Fibroblast of skin of abdomen (primary cell): Measurements from ENCODE around the gene HMOX1.
A peak's percentile ranks its signal among the peaks of the same experiment; 100 is the strongest.

Experiments
- DNase-seq: peaks from one replicate; pipeline ENCODE4 v3.0.0-alpha.2; 2013

Gene HMOX1

DNA sequence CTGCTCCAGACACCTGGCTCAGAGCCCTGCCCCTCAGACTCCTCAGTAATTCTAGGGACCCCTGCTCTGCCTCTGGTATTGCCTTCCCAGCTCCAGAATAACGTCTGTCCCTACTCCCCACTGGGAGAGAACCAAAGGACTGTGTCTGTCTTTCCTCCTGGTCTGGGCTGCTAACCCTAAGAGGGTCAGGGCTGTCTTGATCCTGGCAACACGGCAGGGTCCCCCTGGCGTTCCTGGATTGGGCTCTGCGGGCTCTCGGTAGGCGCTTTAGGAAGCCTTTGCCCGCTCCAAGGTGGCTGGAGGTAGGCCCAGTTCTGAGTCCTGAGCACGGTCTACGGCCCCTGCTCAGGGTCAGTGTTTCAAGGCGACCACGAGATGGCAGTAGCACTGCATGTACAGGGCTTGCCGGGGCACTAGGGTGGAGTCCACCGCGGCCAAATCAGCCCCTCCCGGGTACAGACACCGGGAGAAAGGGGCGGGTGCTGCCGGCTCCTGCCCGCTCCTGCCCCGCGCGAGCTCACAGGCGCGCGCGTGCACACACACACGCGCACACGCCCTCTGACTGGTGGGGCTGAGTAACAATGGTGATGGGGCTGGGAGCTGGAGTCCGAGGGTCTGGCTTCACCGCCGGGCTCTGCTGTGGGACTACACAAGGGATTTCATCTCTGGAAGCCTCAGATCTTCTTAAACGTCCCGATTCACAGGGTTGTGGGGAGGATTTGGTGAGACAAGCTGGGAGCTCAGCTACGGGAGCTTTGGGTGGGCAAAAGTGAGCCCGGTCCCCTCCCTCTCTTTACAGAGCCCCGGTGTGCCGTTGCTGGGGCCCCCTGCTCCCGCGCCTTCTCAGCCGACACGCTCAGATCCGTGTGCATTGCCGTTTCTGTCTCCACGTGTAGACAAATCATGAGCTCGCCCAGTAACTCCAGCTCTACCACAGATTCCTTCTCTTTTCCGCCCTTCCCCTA is 30.1 kb upstream of the HMOX1 start:
- DNase-seq: peak; percentile 93

DNA sequence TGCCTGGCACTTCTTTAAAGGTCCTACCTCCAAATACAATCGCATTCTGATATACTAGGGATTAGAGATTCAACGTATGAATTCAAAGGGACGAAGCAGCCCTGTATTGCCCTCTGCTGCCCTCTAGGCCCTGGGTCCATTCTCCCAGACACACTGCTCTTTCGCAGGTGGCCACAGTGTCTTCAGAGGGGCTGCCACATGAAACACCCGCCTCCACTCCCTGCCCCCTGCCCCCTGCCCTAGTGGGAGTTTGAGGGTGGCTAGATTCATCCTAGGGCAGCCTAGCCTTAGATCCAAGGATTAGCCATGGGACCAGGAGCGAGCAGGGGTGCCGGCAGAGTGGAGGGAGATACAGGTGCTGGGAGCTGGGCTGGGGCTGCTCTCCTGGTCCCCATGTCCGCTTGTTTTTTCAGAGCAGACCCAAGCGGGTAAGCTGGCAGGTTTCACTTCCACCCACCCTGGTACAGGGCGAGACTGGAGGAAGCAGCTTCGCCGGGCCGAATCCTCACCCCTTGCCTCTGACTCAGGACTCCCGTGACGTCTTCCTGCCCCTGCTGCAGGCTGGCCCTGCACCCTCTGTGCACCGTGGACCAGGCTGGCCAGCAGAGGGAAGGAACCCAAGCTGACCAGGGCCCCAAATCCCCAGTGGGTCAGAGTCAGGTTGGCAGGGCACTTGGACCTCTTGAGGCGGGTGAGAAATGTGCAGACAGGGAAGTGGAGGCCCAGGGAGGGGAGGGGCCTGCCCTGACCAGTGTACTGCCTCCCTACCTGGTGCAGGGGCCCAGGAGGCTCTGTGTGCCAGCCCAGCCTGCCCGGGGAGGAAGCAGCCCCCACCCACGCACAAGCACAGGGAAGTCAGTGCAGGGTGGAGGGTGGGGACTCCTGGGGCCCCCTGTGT is 28.4 kb upstream of the HMOX1 start:
- no peak for DNase-seq

DNA sequence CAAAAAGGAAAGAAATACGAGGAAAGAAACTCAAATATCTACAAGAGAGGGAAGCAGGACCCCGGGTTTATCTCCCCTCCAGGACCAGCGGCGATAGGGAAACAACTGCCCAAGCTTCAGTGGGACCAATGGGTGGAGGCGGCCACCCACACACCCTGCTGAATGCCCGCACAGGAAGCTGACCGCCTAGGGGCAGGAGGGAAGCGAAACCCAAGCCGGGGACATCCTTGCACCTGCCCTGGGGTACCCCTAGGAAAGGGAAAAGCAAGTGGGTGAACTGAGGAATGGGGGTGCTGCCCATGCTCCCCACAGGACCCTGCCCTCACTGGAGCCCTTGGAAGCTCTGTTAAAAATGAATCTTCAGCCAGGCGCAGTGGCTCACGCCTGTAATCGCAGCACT is 27.6 kb upstream of the HMOX1 start:
- DNase-seq: no peak

DNA sequence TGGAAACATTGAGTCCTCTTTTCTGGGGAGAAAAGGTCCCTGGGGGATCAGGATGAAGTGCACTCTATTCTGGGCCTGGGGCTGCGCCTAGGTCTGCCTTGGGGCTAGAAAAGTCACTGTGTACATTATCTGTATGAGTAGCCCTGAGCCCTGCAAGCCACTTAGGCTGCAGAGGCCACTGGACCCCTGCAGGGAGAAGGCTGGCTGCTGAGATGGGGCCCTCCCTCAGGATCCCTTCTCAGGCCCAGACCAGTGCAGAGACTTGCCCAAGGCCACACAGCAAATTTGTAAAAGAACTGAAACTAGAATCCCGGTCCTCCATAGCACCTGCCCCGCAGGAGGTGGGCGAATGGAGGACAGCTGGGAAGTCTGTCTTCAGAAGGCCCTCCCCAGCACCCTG is 26.8 kb upstream of the HMOX1 start:
- DNase-seq: no peak

DNA sequence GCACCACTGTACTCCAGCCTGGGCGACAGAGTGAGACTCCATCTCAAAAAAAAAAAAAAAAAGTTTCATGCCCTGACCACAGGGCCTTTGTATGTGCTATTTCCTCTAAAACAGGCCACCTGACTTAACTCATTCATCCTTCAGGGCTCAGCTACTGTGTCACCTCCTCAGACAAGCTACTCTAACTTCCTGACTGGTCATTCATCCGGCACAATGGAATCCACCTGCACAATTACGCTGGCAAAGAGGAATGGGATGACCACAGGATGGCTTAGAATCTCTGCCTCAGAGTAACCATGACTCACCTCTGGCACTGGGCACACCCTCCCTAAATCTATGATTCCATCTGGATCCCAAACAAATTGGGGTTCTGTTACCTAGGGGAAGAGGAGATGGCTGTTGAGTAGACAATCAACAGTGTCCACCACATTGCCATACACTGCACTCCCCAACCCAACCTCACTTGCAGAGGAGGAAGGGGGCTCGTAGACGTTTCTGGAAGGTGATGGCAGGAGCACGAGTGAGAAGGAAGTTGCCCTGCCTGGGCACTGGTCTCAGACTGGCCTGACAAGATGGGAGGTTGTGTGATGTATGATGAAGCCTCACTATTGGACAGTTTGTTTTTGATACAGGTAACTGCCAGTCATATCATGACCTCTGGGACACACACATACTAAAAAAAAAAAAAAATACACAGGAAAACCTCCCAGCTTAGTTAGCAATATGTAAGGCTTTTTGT is 22.8 kb upstream of the HMOX1 start:
- no peak for DNase-seq

DNA sequence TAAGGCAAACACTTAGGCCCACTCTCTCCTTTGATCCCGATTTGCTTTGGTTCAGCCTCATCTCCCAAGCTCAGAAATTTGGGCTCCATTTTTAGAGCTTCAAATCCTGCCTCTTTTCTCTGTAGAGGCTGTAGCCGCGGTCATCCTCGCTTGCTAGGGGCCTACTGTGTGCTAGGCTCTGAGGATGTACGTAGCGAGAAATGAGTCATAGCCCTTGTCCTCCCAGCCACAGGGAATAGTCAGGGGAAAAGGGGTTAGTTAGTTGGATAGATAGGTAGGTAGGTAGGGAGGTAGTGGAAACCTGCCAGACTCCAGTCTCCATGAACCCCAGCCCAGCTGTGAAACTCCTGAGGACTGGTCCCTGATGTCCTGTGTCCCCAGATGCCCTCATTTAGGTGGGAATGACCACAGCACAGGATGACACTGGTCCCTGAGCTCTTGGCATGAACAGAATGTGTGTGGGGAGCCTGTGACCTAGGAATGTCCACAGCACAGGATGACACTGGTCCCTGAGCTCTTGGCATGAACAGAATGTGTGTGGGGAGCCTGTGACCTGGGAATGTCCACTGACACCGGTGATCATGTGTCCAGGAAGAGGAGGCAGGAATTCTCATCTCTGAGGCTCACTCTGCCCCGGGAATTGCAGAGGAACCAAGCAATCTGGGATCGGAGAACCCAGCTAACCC is 21.4 kb upstream of the HMOX1 start:
- no peak for DNase-seq

DNA sequence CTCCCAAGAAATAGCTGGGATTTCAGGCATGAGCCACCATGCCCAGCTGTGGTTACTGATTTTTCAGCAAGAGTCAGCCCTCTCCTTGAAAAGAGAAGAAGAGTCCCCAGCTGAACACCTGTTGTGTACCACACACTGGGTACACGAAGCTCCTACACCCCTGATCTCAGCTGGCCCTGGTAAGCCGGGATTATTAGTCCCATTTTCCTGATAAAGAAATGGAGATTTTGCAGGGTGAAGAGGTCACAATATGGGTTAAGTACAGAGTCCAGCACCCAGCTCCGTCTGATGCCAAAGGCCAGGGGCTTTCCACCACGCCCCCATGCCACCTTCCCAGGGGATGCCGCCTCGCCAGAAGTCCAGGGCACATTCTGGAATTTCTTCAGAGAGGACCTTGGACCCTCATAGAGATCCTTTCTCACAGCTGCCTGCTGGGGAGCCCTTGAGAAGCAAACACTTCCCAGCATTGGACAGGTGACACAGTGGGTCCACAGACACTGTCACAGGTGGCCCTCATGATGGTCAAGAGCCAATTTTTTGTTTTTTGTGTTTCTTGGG is 19.8 kb upstream of the HMOX1 start:
- DNase-seq: no peak

DNA sequence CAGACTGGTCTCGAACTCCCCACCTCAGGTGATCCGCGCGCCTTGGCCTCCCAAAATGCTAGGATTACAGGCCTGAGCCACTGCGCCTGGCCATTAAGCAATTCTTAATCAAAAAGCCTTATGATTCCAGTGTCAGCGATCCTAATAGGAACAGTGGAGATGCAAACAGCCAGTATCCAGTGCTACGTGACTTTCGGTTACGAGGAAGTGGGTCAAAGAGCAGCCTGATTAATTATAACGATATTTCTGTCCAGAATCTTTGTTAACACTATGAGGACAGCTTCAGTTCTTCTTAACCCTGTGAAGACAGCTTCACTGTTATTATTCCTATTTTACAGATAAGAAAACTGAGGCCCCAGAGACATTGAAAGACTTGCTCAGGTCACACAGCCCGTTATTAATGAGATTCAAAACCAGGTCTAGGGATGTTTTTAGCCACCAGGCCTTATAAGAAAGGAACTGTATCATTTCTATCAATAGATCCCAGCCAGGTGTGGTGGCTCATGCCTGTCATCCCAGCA is 17.3 kb upstream of the HMOX1 start:
- no peak for DNase-seq

DNA sequence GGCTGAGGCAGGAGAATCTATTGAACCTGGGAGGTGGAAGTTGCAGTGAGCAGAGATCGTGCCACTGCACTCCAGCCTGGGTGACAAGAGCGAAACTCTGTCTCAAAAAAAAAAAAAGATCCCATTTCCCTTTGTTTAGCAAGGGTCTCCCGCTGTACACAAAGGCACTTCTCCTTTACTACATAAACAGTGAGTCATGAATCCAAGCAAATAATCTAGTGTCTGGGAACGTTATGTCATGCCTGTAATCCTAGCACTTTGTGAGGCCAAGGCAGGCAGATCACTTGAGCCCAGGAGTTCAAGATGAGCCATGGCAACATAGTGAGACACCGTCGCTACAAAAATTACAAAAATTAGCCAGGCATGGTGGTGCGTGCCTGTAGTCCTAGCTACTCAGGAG is 16.7 kb upstream of the HMOX1 start:
- peak; percentile 47 for DNase-seq

DNA sequence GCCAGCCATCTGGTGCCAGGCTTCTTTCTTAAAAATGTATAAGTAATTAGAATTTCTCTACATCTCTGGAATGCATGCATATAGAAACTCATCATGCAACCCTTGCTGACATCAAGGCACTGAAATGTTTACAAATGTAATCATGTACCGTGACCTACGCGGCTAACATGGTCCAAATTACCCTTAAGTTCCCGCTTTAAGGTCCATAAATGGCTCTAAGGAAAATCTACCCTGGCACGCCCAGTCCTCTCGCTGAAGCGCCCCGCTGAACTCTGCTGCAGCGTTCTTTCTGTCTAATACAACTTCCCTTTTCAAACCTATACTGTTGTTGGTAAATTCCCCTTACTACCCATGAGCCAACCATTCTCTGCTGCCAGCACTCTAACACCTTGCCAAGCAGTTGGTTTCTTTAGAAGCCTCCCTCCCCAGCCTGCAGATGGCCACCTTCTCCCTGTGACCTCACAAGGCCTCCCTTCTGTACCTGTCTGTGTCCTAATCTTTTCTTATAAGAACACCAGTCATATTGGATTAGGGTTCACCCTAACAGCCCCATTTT is 13.5 kb upstream of the HMOX1 start:
- no peak for DNase-seq

DNA sequence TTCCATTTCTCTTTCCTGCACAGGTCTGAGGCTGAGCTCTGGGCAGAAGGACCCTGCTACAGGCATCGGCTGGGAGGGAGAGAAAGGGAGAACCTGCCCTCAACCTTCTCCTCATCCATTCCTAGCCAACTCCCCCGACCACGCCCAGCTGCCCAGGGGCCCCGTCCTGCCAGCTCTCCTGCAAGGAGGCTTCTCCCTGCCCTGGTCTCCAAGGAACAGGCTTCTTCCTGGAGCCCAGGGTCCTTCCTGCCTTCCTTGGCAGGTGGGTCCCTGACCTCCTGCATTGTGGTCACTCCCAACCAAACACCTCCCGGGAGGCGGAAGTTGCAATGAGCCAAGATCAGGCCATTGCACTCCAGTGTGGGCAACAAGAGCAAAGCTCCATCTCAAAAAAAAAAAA is 12.5 kb upstream of the HMOX1 start:
- no peak for DNase-seq

DNA sequence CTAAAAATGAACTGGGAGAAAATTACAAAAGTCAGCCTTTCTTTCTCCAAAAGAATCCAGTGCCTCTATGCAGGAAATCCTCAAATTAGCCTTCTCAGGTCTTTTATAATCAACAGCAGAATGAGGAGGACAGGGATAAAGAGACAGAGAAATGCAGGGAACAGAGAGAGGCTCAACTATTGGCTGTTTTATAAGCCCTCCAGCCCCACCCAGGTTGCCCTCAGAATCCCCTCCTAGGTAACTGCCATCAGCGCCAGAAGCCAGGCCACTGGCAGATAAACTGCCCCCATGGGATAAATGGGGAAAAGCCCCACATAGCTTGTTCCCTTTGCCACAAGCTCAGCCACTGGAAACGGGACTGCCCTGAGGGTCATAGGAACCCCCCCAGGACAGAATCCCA is 10.9 kb upstream of the HMOX1 start:
- DNase-seq: no peak

DNA sequence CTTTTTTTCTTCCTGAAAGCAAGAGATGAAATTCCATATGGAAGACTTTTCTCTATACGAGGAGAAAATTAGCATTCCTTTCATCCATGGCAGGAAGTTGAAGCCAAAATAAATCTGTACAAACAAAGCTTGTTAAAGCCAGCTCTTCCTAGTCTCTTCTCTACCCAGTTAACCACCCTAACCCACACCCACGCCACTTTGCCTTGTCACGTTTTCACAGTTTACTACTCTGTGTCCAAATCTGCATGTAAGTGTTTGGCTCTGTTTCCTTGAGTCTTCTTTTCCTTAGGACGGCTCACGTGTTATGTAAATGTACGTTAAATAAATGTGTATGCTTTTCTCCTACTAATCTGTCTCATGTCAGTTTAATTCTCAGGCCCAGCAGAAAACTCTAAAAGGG is 7.1 kb upstream of the HMOX1 start:
- DNase-seq: no peak

DNA sequence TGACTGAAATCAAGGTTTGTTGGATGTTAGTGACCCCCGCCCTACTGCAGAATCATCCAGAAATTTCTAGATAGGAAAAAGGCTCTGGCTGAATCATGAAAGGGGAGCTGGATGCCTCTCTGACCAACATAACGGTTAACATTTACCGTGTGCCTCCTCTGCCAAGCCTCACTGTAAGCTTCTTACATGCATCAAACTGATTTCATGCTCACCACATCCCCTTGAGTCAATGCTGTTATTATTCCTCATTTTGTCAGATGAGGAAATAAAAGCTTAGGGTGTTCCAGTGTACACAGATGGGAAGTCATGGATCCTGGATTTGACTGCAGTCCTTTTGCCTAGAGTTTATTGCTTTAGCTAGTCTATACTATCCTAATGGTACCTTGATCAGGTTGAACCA is 5.9 kb upstream of the HMOX1 start:
- peak; percentile 67 for DNase-seq

DNA sequence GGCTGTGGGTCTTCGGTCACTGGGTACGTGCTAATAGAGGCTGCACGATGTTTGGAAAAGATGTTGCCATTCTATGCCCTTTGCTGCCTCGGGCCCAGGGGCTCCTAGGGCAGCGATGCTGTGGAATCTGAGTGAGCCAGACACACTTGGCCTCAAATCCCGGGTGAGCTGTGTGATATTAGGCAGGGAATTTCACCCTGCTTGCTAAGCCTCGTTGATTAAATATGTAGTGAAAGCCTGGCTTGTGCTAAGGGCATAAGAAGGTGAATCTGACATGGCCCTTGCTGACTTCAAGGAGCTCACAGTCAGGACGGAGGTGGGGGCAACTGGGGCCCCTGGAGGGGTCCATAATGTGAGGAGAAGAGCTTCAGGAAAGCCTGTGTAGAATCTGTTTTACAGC is 5.4 kb upstream of the HMOX1 start:
- no peak for DNase-seq

DNA sequence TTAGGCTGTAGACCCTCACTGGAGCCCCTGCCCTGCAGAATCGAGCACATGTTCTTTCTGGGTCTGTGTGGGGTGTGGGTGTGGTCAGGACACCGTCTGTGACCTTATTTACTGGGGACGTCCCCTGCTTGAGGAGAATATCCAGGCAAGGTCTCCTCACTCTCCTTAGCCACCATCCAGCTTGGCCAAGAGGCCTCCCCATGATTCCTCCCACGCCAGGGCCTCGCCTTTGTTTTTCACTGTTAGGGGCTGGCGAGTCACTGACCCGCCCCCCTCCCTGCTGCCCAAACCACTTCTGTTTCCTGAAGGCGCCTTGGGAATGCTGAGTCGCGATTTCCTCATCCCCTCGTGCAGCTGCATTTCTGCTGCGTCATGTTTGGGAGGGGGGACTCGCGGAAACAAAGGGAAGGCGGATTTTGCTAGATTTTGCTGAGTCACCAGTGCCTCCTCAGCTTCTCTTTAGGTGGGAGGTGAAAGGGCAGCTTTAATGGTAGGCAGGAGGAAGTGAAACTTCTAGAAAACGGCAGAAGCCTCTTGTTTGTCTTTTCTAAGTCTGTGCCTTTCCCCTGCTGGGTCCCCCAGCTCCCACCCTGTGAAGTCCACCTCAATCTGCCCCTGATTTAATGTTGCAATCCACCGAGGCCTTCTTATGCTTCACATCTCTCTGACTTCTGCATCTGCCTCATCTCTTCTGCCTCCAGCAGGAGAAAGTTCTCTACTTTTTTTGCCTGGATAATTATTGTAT is 4.0 kb upstream of the HMOX1 start:
- peak; percentile 99 for DNase-seq

DNA sequence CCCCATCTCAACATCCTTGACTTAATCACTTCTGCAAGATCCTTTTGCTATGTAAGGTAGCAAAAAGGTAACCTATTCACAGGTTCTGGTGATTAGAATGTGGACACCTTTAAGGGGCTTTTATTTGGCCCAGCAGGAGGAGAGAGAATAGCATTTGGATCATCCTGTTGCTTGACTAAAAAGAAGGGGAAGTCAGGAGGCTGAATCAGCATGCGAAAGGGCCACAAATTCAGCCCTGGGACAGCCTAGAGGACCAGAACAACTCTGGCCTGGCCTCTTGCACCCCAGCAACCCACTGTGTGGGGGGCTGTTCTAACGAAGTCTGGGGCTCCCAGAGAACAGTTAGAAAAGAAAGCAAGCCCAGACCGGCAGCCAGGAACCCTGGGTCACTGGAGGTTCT is 3.2 kb upstream of the HMOX1 start:
- no peak for DNase-seq

DNA sequence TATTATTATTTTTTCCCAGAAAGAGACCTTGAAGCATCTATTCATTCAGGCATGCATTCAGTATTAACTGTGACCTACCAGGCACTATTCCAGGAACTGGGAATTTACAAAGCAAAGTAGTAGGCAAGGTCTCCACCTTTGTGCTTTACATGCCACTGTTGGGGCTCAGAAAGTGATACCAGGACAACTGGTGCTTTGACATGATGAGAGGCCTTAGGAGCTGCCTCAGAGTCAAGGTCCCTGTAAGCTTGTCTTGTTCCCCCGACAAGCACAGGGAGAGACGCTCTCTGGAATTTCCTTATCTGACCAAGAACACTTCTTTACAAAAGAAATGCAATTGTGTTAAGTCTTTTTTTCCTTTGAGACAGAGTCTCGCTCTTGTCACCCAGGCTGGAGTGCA is 2.3 kb upstream of the HMOX1 start:
- DNase-seq: no peak

DNA sequence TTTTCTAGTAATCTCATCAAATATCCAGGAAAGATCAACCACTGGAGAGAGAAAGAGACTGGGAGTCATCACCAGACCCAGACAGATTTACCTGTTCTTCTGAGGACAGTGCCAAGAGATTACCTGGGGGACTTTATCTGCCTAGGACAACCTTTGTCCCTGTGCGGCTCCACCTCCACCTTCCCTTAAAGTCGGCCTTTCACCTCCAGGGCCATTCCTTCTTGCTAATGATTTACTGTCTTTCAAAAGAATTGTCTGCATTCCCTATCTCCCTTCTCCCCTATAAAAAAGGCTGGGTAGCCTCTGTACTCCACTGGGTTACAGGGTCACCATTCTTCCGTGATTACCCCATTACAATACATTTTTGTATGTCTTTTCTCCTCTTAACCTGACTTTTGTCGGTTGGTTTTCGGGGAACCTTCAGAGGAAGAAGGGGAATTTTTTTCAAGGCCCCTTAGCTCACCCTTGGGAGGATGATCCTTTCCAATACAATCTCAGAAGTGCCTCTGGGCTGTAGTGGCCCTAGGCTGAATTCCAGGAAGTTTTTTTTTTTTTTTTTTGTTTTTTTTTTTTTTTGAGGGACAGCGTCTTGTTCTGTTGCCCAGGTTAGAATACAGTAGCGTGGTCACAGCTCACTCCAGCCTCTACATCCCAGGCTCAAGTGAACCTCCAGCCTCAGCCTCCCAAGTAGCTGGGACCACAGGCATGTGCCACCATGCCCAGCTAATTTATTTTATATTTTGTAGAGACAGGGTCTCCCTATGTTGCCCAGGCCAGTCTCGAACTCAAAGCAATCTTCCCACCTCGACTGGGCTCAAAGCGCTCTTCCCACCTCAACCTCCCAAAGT is 1.5 kb upstream of the HMOX1 start:
- DNase-seq: no peak

DNA sequence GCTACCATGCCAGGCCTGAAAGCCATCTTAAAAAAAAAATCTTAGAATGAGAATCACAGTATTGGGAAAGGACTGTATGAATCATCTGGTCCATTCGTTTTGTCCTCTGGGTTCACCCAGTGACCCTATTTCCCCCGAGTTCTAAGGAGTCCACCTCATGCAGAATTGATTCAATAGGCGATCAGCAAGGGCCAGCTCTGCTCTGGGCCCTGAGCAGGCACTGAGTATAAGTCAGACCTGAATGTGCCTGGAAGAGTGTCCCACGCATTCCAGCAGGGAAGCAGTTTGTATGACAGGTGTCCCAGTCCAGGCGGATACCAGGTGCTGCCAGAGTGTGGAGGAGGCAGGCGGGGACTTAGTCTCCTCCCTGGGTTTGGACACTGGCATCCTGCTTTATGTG is 883 bp upstream of the HMOX1 start:
- DNase-seq: no peak
